Eye (tissue), 1 donor: ENCODE data around the gene PLEKHG4B.

Source experiments
- DNase-seq: peaks from one replicate; pipeline ENCODE4 v3.0.0-alpha.2; 2015

Gene PLEKHG4B

DNA sequence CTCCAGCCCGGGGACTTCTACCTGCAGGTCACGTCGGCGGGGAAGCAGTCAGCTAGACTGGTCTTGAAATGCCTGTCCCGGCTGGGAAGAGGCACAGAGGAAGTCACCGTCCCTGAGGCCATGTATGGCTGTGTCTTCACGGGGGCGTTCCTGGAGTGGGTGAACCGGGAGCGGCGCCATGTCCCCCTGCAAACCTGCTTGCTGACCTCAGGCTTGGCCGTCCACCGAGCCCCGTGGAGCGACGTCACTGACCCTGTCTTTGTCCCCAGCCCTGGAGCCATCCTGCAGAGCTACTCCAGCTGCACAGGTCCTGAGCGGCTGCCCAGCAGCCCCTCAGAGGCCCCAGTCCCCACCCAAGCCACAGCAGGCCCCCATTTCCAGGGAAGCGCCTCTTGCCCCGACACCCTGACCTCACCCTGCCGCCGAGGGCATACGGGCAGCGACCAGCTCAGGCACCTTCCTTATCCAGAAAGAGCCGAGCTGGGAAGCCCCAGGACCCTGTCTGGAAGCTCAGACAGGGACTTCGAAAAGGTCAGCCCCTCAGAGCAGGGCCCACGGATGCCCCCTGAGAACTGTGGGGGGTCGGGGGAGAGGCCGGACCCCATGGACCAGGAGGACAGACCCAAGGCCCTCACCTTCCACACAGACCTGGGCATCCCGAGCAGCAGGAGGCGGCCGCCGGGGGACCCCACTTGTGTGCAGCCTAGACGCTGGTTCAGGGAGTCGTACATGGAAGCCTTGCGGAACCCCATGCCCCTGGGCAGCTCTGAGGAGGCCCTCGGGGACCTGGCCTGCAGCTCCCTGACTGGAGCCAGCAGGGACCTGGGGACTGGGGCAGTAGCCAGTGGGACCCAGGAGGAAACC is 47.8 kb downstream of the PLEKHG4B start:
- DNase-seq = no peak

GRCh38 chr5:140443-140829 is 48.5 kb downstream of the PLEKHG4B start:
- no peak for DNase-seq

DNA sequence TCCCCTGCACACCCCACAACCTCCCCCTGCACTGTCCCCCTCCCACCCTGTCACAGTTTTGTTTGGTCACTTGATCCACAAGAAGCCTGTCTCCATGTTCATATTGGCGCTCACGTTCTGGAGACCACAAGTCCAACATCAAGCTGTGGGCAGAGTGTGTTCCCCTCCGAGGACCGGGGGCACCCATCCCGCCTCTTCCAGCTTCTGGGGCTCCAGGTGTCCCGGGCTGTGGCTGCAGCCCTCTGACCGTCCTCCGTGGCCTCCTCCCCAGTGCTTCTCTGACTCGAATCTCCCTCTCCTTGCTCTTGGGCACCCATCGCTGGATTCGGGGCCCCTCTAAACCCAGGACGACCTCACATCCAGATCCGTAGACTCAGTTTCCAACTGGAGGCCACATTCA is 49.2 kb downstream of the PLEKHG4B start:
- no peak for DNase-seq

GRCh38 chr5:141761-142160 is 49.8 kb downstream of the PLEKHG4B start:
- DNase-seq = no peak

DNA sequence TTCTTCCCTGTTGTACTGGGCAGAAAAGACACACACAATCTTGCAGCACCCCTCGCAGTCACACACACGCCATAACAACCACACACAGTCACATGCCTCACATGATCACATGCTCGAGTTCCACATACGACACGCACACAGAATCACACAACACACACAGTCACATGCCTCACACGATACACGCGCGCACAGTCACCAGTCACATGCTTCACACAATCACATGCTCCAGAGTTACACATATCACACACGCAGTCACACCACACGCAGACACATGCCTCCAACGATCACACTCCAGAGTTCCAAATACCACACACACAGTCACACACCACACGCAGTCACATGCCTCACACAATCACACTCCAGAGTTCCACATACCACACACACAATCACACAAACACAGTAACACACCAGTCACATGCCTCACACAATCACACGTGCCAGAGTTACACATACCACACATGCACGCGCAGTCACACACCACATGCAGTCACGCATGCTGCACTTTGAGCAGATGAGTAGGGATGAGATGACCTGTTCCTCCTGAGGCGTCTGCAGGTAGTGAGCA is 50.4 kb downstream of the PLEKHG4B start:
- no peak for DNase-seq

DNA sequence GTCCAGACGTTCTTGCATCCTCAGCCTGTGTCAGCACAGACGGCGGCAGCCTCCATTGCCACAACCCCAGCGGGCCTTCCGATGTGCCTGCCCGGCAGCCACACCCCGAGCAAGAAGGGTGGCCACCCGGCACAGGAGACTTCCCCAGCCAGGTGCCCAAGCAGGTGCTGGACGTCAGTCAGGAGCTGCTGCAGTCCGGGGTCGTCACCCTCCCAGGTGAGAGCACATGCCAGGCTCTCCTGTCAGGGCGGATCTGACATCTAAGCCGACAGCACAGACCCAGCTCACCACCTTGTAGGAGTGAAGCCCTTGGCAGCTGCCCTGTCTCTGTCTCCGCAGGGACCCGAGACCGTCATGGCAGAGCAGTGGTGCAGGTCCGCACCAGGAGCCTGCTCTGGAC is 51.1 kb downstream of the PLEKHG4B start:
- DNase-seq = no peak

DNA sequence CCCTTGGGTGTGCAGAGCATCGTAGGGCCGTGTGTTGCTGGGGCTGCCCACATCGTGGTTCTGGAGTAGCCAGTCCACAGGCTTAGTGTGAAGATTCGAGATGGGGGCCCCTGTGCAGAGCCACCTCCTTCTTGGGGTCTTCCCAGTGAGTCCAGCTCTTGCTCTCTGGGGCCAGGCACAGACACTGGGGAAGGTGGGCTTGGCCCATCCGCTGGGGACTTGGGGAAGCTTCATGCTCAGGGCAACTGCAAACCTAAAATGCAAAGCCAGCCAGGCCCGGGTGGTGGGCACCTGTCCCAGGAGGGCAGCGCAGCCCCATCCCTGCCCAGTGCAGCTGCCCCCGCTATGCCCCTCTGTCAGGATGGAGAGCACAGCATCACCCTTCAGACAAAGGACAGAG is 53.0 kb downstream of the PLEKHG4B start:
- no peak for DNase-seq

DNA sequence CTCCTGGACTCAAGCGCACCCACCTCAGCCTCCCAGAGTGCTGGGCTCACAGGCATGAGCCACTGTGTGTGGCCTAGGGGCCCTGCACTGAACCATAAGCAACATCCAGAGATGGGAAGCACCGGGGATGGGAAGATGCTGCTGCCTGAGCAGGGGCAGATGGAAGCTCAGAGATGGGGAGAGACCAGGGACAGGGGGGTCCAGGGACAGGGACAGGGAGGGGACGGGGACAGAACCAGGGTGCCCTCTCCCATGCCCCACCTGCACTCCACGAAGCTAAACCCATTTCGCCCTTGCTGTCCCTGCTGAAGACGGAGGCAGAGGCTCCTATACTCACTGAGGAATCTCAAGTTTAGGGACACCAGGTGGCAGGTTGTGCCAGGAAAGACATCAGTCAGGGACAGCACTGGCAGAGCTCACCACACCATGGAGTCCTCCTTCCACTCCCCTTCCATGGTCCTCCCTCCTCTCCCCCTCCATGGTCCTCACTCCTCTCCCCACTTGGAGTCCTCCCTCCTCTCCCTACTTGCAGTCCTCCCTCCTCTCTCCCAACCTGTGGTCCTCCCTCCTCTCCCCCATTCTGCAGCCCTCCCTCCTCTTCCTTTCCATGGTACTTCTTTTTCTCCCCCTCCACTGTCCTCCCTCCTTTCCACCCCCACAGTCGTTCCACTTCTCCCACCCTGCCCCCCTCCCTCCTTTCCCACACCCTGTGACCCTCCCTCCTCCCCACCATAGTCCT is 53.8 kb downstream of the PLEKHG4B start:
- DNase-seq = no peak

DNA sequence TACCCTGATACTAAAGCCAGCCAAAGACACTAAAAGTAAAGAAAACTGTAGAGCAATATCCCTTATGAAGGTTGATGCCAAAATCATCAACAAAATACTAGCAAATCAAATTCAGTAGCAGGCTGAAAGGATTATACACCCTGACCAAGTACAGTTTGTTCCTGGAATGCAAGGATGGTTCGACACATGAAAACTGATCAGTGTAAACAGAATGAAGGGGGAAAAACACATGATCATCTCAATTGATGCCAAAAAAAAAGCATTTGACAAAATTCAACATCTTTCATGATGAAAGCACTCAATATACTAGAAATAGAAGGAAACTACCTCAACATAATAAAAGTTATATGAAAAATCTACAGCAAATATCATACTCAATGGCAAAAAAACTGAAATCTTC is 55.8 kb downstream of the PLEKHG4B start:
- DNase-seq = peak; percentile 55

- no peak for DNase-seq
Observed at GRCh38 chr5:149745-150485, 57.9 kb downstream of the PLEKHG4B start.

- no peak for DNase-seq
Observed at GRCh38 chr5:150746-151145, 58.8 kb downstream of the PLEKHG4B start.

DNA sequence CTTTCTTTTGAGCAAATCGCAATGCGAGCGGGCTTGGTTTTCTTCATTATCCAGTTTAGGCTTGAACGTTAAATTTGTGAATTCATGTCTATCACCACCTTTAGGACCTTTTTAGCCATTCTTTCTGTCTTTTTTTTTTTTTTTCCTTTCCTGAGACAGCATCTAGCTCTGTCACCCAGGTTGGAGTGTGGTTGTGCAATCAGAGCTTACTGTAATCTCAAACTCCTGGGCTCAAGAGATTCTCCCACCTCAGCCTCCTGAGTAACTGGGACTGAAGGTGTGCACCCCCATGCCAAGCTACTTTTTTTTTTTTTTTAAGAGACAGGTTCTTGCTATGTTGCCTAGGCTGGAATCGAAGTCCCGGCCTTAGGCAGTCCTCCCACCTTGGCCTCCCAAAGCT is 60.1 kb downstream of the PLEKHG4B start:
- DNase-seq = no peak

DNA sequence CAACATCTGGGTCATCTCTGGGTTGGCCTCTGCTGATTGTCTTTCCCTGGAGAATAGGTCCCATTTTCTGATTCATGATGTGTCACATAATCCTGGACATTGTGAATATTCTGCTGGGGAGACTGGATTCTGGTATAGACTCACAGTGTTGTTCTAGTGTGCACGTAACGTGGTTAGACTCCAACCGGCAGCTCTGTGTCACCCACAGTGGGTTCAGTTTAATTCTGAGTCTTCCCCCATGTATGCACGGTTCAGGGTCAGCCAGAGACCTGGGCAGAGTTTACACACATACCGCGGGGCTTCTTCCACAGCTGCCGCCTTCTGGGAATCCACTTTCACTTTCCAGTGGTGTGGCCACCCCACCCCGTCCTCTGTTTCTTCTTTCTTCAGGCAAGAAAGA is 61.3 kb downstream of the PLEKHG4B start:
- DNase-seq = no peak

- DNase-seq = no peak
Observed at GRCh38 chr5:154236-154635, 62.3 kb downstream of the PLEKHG4B start.

- DNase-seq = no peak
Observed at GRCh38 chr5:154826-155225, 62.9 kb downstream of the PLEKHG4B start.

GRCh38 chr5:155651-156410 is 63.9 kb downstream of the PLEKHG4B start:
- DNase-seq = no peak

DNA sequence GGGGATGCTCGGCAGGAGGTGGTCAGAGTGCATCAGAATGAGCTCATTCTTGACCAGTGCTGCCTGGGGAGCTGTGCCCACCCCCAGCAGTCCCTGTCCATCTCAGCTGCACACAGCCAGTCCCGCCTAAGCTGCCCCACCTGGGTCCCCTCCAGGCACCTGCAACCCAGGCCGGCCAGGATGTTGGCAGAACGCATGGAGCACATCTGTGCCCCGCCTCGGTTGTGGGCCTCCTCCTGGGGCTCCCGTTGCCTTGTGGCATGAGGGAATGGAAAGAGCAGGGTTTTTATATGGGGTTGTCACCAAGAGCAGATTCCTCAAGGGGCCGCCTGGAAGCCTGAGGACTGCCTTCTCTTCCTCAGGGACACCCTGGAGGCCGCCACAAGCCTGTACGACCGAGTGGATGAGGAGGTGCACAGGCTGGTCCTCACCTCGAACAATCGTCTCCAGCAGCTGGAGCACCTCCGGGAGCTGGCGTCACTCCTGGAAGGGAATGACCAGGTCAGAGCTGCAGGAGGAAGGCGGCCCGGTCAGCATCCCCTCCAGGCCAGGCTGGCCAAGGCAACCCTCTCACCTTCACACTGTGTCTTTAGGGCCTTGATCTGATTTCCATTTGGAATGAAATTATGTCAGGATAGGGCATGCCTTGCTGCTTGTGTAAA is 64.6 kb downstream of the PLEKHG4B start:
- no peak for DNase-seq

GRCh38 chr5:157126-157715 is 65.3 kb downstream of the PLEKHG4B start:
- DNase-seq = no peak

- DNase-seq = no peak
Observed at GRCh38 chr5:157801-158200, 65.8 kb downstream of the PLEKHG4B start.

GRCh38 chr5:158807-159447 is 67.0 kb downstream of the PLEKHG4B start:
- no peak for DNase-seq
